ENCODE measurements around the gene SPDYE1.
"Not testable (repeated sequence)": the region's sequence is repeated elsewhere in the genome, so short reads cannot be mapped to it uniquely, and the experiment has no call there.

- not testable (repeated sequence) for TF ChIP-seq CTCF (tag by site-specific recombination; IDR thresholded peaks at IDR 0.05); ZFHX2 (tag by site-specific recombination; conservative IDR thresholded peaks at IDR 0.05); ZNF776 (tag by site-specific recombination; IDR thresholded peaks at IDR 0.05; ENCODE audit: borderline replicate concordance); ZNF768 (tag by site-specific recombination; IDR thresholded peaks at IDR 0.05); ATF2 (tag by site-specific recombination; IDR thresholded peaks at IDR 0.05; ENCODE audit: low read depth); ZNF777 (tag by site-specific recombination; IDR thresholded peaks at IDR 0.05; ENCODE audit: borderline replicate concordance); GLI2 (tag by site-specific recombination; IDR thresholded peaks at IDR 0.05; ENCODE audit: borderline replicate concordance, low read depth); ZNF274 (IDR thresholded peaks at IDR 0.05; ENCODE audit: low read length); ZNF274 (tag by site-specific recombination; IDR thresholded peaks at IDR 0.05; ENCODE audit: borderline replicate concordance); ZNF184 (tag by site-specific recombination; IDR thresholded peaks at IDR 0.05); ZNF558 (tag by site-specific recombination; IDR thresholded peaks at IDR 0.05); ZBTB7A (tag by site-specific recombination; IDR thresholded peaks at IDR 0.05; ENCODE audit: low read depth)
These were observed 23.6 kb upstream of the SPDYE1 start for GRCh38 chr7:43974033-43974573.
